Parathyroid adenoma (tissue), 2 donors: ENCODE measurements around the gene BCKDHA.
A peak's percentile ranks its signal among the peaks of the same experiment; 100 is the strongest.

Source experiments
- H2AFZ ChIP-seq: fragments of 300-600 bp; sonication (generic); one replicate; pipeline ENCODE4 v1.7.0; 2017; ENCODE audit warnings: antibody characterized with exemption, mild to moderate bottlenecking
- H3K27ac ChIP-seq: fragments of 300-600 bp; sonication (generic); one replicate; pipeline ENCODE4 v1.7.0; 2017
- H3K27me3 ChIP-seq: fragments of 300-600 bp; sonication (generic); one replicate; pipeline ENCODE4 v1.7.0; 2017; ENCODE audit warnings: low read length; ENCODE audit not compliant: control insufficient read depth, insufficient read depth
- H3K36me3 ChIP-seq: fragments of 300-600 bp; sonication (generic); one replicate; pipeline ENCODE4 v1.7.0; 2017; ENCODE audit warnings: low read length; ENCODE audit not compliant: control insufficient read depth, insufficient read depth
- H3K4me1 ChIP-seq: fragments of 300-600 bp; sonication (generic); one replicate; pipeline ENCODE4 v1.7.0; 2017; ENCODE audit warnings: control low read depth
- H3K4me2 ChIP-seq: fragments of 300-600 bp; sonication (generic); one replicate; pipeline ENCODE4 v1.7.0; 2017; ENCODE audit warnings: low read length
- H3K4me3 ChIP-seq: fragments of 300-600 bp; sonication (generic); one replicate; pipeline ENCODE4 v1.7.0; 2017; ENCODE audit warnings: low read depth, low read length
- H3K79me2 ChIP-seq: fragments of 300-600 bp; sonication (generic); one replicate; pipeline ENCODE4 v1.7.0; 2017; ENCODE audit warnings: control low read depth
- H3K9ac ChIP-seq: fragments of 300-600 bp; sonication (generic); one replicate; pipeline ENCODE4 v1.7.0; 2017; ENCODE audit warnings: mild to moderate bottlenecking
- H3K9me3 ChIP-seq: fragments of 300-600 bp; sonication (generic); one replicate; pipeline ENCODE4 v1.7.0; 2017; ENCODE audit warnings: low read length; ENCODE audit not compliant: control insufficient read depth
- CTCF ChIP-seq: fragments of 300-600 bp; sonication (generic); IDR thresholded peaks from one replicate; pipeline ENCODE4 v1.7.0; 2017; ENCODE audit warnings: antibody characterized with exemption, mild to moderate bottlenecking
- donor health status: primary hyperparathyroidism.

Gene BCKDHA

GRCh38 chr19:41447732-41448332, 50.2 kb downstream of the BCKDHA start:
- no peak overlapping the region for H3K4me3 ChIP-seq
- no peaks in the 10 kb centered on the region for H3K36me3 ChIP-seq
- no peak overlapping the region for H3K9ac ChIP-seq
- H3K4me2 ChIP-seq, result no peak overlapping the region
- no peak overlapping the region for H3K27ac ChIP-seq
- H3K27me3 ChIP-seq, result no peaks in the 10 kb centered on the region
- H2AFZ ChIP-seq, result no peak overlapping the region
- TF ChIP-seq CTCF, result no peak
- no peaks in the 10 kb centered on the region for H3K4me1 ChIP-seq
- no peaks in the 10 kb centered on the region for H3K9me3 ChIP-seq
- H3K79me2 ChIP-seq, result no peaks in the 10 kb centered on the region

GRCh38 chr19:41449079-41449864, 51.7 kb downstream of the BCKDHA start:
- Histone ChIP-seq H3K9me3 (no peaks in the 10 kb centered on the region), H3K79me2 (no peaks in the 10 kb centered on the region), H2AFZ (peak overlapping the region; percentile 45), H3K27ac (no peak overlapping the region), H3K27me3 (no peaks in the 10 kb centered on the region), H3K4me1 (no peaks in the 10 kb centered on the region), H3K9ac (no peak overlapping the region), H3K36me3 (no peaks in the 10 kb centered on the region), H3K4me3 (no peak overlapping the region), H3K4me2 (peak overlapping the region; percentile 68)
- TF ChIP-seq CTCF, result peak; percentile 99

- H3K4me3 ChIP-seq, result no peak overlapping the region
- H2AFZ ChIP-seq, result no peak overlapping the region
- H3K4me2 ChIP-seq, result no peak overlapping the region
- no peak overlapping the region for H3K9ac ChIP-seq
- H3K9me3 ChIP-seq, result no peaks in the 10 kb centered on the region
- H3K36me3 ChIP-seq, result no peaks in the 10 kb centered on the region
- no peak for TF ChIP-seq CTCF
- H3K79me2 ChIP-seq, result no peaks in the 10 kb centered on the region
- H3K4me1 ChIP-seq, result no peaks in the 10 kb centered on the region
- H3K27me3 ChIP-seq, result no peaks in the 10 kb centered on the region
- H3K27ac ChIP-seq, result no peak overlapping the region
Observed at GRCh38 chr19:41449865-41450178, 52.2 kb downstream of the BCKDHA start.

- Histone ChIP-seq H3K36me3 (no peaks in the 10 kb centered on the region), H3K27ac (no peak overlapping the region), H3K4me2 (no peak overlapping the region), H3K79me2 (no peaks in the 10 kb centered on the region), H3K27me3 (no peaks in the 10 kb centered on the region), H3K4me1 (peaks cover 3% of the 10 kb centered on the region), H2AFZ (no peak overlapping the region), H3K4me3 (no peak overlapping the region), H3K9me3 (no peaks in the 10 kb centered on the region), H3K9ac (no peak overlapping the region)
- TF ChIP-seq CTCF, result no peak
Observed at GRCh38 chr19:41452584-41453275, 55.1 kb downstream of the BCKDHA start.
